T-helper 22 cell (primary cell): ENCODE data around the gene MEGF10.

ENCODE experiments used
- DNase-seq: peaks from one replicate; pipeline ENCODE4 v3.0.0-alpha.2; 2020; ENCODE audit warnings: low read depth

Gene MEGF10

GRCh38 chr5:127411381-127411780 is 120.8 kb downstream of the MEGF10 start:
- no peak for DNase-seq

DNA sequence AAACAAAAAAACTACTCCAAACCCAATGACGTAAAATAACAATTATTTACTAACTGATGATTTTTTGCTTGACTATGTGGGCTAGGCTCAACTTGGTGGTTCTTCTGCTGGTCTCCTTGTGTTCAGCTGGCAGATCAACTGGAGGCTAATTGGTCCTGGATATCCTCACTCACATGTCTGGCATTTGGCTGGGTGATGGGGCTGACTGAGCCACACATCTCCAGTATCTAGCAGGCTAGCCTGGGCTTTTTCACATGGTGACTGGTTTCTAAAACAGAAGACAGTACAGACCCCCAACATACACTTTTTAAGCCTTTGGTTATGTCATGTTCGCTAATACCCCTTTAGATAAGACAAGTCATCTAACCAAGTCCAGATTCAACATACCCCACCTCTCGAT is 122.1 kb downstream of the MEGF10 start:
- no peak for DNase-seq

DNA sequence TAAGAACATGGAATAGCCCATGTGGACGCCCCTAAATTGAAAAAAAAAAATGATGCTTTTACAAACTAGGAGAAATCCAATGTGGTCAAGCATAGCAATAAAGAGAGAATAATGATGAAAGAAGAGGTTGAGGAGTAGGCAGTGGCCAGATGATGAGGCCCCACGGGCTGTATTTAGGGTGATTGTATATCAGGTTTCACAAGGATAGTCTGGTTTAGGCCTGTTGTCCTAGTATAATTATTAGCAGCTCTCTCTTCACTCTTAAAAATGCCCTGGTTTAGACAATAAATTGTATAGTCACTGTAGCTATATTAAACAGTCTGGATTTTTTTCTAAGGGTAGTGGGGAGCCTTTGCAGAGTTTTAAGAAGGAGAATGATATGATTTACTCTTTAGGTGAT is 124.4 kb downstream of the MEGF10 start:
- no peak for DNase-seq

DNA sequence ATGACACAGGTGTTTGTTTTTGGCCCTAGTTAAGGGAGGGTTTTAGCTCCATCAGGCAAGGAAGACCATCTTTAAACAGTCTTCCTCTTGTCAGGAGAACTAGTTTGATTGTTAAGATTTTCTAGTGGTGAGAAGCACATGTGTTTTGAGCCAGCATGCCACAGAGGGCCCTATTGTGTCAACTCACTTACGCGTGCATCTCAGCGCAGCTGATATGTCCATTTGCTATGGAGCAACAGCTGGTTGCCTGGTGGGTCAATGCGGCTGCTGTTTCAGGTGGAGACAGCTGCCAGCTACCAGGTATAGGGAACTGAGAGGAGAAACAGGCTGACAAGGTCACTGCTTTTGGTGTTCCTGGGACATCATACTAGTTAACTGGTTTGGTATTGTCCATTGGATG is 126.3 kb downstream of the MEGF10 start:
- DNase-seq, result no peak

DNA sequence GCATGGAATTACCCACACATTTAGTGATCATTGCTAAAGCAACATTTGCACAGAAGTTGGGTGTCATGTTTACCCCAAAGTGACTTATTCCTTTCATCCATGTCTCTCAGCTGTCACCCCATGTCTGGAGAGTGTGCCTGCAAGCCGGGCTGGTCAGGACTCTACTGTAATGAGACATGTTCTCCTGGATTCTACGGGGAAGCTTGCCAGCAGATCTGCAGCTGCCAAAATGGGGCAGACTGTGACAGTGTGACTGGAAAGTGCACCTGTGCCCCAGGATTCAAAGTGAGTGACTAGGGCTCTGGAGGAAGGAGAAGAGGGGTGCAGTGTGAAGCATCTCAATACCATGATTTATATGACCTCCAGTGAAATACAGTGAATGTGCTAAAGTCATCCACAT is 126.9 kb downstream of the MEGF10 start:
- DNase-seq, result no peak

DNA sequence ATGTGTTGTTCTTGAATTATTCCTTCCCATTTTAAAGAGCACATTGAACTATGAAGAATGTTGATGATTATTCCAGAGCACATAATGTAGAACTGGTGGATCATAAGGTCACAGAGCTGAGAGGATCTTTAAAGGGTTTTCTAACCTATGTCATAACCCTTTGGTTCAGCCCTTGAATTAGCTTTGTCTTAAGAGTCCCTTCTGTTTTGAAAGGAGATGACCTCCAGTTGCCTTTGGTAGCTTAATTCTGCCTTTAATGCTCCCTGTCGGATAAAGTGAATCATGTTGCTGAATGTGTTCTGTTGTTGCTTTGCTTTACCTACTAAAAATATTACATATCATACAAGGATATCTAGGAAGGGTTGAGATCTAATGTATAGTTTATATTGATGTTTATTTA is 127.8 kb downstream of the MEGF10 start:
- no peak for DNase-seq

GRCh38 chr5:127418974-127419682 is 128.5 kb downstream of the MEGF10 start:
- no peak for DNase-seq

GRCh38 chr5:127419683-127420257 is 129.2 kb downstream of the MEGF10 start:
- no peak for DNase-seq

- no peak for DNase-seq
Observed at GRCh38 chr5:127420758-127421157, 130.2 kb downstream of the MEGF10 start.

- DNase-seq, result no peak
Observed at GRCh38 chr5:127421471-127421870, 130.9 kb downstream of the MEGF10 start.

DNA sequence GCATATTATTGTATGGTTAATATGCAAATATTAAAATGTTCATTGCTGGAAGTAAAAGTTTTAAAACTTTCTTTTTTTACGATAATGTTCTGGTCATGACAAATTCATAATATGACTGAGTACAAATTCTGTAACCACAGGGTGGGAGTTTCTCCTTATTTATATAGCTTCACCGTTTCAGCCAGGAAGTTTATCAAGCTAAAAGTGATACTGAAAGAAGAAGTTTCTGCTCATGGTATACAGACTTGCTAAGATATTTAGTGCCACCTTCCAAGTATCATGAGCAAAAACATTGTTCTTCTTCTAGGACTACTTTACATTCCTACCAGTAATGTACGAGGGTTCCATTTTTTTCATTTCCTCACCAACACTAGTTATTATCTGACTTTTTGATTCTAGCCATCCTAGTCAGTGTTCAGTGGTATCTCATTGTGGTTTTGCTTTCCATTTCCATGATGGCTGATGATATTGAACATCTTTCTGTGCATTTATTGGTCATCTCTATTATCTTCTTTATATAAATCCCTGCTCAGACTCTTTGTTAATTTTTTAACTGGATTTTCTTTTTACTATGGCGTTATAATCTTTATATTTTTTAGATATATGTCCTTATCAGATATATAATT is 132.7 kb downstream of the MEGF10 start:
- no peak for DNase-seq

DNA sequence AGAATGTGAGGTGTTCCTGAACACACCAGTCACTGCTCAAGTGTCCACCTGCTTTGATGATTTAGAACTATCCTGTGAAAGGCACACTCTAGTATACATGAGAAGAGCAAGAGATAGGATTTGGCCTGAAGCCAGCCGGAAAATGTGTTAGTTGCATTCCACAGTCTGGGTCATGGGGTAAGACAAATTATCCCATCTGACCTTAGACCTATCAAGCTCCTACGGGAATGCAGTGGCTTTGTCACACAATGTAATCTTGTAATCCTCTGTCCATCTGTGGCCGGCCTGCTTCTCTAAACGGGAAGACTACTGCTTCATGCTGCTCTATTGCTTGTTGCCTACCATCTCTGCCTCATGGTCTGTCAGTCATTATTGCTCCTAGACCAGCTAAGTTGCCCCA is 134.4 kb downstream of the MEGF10 start:
- DNase-seq, result no peak

DNA sequence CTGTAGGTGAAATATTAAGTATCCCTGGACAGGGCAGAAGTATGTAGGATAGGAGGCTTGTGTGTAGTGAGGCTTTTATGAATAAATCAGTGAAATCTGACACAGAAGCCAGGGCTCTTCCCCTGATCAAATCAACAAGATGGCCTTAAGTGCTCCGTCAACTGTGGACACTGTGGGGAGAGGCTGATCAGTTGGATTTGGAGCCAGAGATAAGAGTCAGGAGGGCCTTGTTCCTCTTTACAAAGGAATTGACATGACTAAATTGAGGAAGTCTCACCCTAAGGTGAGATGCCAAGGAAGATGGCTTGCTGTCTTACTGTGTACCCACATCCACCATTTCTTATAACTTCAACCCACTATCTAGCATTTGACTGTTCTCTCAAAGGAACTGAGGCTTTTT is 135.3 kb downstream of the MEGF10 start:
- DNase-seq, result no peak

DNA sequence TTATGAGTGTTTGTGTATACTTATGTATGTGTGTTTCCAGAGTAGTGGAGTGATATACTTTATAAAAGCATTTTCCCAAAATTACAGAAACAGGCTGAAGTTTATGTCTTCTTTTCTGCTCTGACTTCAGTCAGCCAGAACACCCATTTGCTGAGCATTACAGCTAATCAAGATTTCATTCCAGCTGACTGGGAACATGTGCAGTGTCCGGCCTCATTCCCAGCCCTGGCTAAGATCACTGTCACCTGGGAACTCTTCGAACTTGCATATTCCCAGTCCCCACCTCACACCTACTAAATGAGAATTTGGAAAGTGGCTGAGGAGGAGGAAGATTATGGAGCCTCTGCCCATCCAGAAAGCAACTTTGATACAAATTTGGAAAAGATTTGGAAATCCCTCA is 136.1 kb downstream of the MEGF10 start:
- no peak for DNase-seq

- DNase-seq, result no peak
Observed at GRCh38 chr5:127428276-127428675, 137.7 kb downstream of the MEGF10 start.

DNA sequence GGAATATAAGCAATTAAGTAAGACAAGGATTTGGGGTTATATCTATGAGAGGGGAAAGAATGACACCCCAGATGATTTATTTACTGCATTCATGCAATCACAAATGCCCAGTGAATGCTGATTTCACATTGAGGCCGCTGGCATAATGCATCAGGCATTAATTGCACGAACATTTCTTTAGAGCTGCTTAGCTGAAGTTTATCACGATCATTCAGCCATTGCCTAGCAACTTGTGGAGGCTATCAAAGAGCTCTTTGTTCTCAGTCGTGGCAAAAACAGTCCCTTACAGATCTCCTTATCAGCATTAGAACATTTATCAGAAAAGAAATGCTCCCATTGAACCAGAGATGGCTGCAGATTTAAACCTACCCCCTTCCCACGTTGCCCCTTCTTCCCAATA is 138.2 kb downstream of the MEGF10 start:
- DNase-seq, result no peak

DNA sequence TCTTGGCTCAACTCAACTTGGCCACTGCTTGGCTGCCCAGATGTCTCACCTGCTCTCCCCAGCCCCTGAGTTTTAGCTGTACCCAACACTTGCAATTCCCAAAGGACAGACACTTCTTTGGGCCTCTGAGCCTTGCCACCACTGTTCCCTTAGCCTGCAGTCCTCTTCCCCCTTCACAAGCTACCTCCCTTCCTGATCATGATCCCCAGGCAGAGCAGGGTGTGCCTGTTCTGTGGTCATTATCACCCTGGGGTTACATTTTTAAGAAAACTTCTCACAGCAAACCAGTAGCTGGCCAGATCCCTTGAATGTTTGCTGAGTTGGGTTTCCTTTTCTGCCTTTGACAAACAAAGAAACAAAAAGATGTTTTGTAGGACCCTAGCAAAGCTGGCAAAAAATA is 139.3 kb downstream of the MEGF10 start:
- no peak for DNase-seq

DNA sequence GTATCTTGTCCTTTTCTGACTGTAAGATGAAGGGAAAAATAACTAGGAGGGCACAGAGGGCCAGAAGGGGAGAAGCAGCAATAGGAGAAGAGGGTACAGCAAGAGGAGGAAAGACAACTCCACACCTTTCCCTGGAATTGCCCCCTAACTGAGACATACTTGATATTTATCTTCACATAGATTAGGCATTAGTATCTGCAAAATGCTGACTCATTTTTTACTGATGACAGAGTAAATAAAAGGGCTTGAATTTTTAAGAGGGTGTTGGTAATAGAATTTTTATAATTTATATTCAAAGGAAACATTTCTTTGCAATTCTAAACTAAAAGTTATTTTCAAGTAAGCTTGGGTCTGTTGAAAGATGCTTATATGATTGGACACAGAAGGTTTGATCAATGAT is 140.0 kb downstream of the MEGF10 start:
- DNase-seq, result no peak

- DNase-seq, result no peak
Observed at GRCh38 chr5:127431977-127432585, 141.5 kb downstream of the MEGF10 start.

- DNase-seq, result no peak
Observed at GRCh38 chr5:127433526-127433925, 142.9 kb downstream of the MEGF10 start.

DNA sequence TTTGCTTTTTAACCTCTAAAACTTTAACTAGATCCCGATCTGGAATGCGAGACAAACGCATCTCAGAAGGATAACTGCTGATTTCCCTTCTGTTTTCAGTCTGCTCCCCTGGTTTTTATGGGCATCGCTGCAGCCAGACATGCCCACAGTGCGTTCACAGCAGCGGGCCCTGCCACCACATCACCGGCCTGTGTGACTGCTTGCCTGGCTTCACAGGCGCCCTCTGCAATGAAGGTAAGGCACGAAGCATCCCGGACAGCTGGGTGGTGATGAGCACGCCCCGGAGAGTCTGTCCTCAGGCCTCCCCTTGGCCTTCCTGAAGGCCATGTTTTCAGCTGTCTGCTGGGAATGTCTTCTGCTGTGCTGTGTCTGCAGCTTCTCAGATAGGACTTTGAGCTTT is 144.0 kb downstream of the MEGF10 start:
- DNase-seq, result no peak

- no peak for DNase-seq
Observed at GRCh38 chr5:127435821-127436220, 145.2 kb downstream of the MEGF10 start.

DNA sequence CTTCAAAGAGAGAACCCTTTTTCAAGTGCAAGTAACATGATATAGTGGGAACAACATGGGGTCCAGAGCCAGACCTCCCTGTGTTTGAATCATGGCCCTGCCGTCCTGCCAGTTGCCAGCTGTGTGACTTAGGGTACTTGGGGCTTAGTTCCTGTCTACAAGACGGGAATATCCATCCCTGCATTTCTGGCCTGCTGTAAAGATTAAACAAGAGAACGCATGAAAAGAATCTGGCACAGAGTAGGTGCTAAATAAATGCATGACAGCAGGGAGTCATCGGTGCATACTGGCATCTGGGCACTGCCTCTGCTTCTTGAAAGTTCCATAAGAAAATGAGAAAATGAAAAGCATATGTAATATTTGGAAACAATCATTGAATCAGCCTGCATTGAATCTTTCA is 149.0 kb downstream of the MEGF10 start:
- no peak for DNase-seq
